DOHH2 (cell line): ENCODE results near the gene PPP2R2B.

Experiments used
- H3F3A ChIP-seq: fragments of 200-600 bp; sonication (generic), shearing (Covaris generic); 2 replicates; pipeline ENCODE4 v1.6.0; 2016; ENCODE audit warnings: antibody characterized with exemption, mild to moderate bottlenecking; ENCODE audit not compliant: control insufficient read depth, insufficient read depth
- H3K27ac ChIP-seq: fragments of 200-600 bp; sonication (generic); 2 replicates; pipeline ENCODE4 v1.5.1; 2014; ENCODE audit warnings: low read depth, mild to moderate bottlenecking, low read length, moderate library complexity
- H3K27me3 ChIP-seq: fragments of 200-600 bp; sonication (generic); 2 replicates; pipeline ENCODE4 v1.6.1; 2014; ENCODE audit warnings: mild to moderate bottlenecking, low read length, mixed read lengths; ENCODE audit not compliant: control insufficient read depth
- H3K36me3 ChIP-seq: fragments of 200-600 bp; sonication (generic); 2 replicates; pipeline ENCODE4 v1.6.1; 2014; ENCODE audit warnings: mild to moderate bottlenecking, low read length, moderate library complexity, mixed read lengths; ENCODE audit not compliant: control insufficient read depth
- H3K4me1 ChIP-seq: fragments of 200-600 bp; sonication (generic); 2 replicates; pipeline ENCODE4 v1.6.1; 2014; ENCODE audit warnings: mild to moderate bottlenecking, low read length, mixed read lengths; ENCODE audit not compliant: control insufficient read depth
- H3K4me2 ChIP-seq: fragments of 200-600 bp; sonication (generic); 2 replicates; pipeline ENCODE4 v1.6.0; 2014; ENCODE audit warnings: mild to moderate bottlenecking, low read length, moderate library complexity
- H3K4me3 ChIP-seq: fragments of 200-600 bp; sonication (generic); 2 replicates; pipeline ENCODE4 v1.5.1; 2014; ENCODE audit warnings: mild to moderate bottlenecking, low read length, mixed read lengths
- H3K79me2 ChIP-seq: fragments of 200-600 bp; sonication (generic); 2 replicates; pipeline ENCODE4 v1.6.1; 2014; ENCODE audit warnings: mild to moderate bottlenecking, low read length, mixed read lengths; ENCODE audit not compliant: control insufficient read depth
- H3K9me2 ChIP-seq: fragments of 200-600 bp; sonication (generic); replicated peaks from 2 replicates; pipeline ENCODE4 v1.6.1; 2014; ENCODE audit warnings: mild to moderate bottlenecking, low read length, mixed read lengths; ENCODE audit not compliant: control insufficient read depth
- H3K9me3 ChIP-seq: fragments of 200-600 bp; sonication (generic); 2 replicates; pipeline ENCODE4 v1.6.1; 2014; ENCODE audit warnings: antibody characterized with exemption, low read length, mixed read lengths; ENCODE audit not compliant: control insufficient read depth, insufficient read depth
- H4K20me1 ChIP-seq: fragments of 200-600 bp; sonication (generic); 2 replicates; pipeline ENCODE4 v1.6.0; 2014; ENCODE audit warnings: low read depth, mild to moderate bottlenecking, antibody characterized with exemption, low read length, moderate library complexity; ENCODE audit not compliant: control insufficient read depth, insufficient read depth
- EZH2phosphoT487 ChIP-seq: fragments of 200-600 bp; sonication (generic); IDR thresholded peaks from 2 replicates; pipeline ENCODE4 v1.6.1; 2017; ENCODE audit warnings: borderline replicate concordance, mild to moderate bottlenecking, antibody characterized with exemption, low read length, moderate library complexity, mixed read lengths
- TF ChIP-seq, protein P1 (sequence below): fragments of 200-600 bp; sonication (generic); IDR thresholded peaks from one replicate; pipeline ENCODE4 v1.5.1; 2014; ENCODE audit warnings: antibody characterized with exemption, mild to moderate bottlenecking, low read depth, low read length; ENCODE audit not compliant: poor library complexity, severe bottlenecking

Gene PPP2R2B

DNA sequence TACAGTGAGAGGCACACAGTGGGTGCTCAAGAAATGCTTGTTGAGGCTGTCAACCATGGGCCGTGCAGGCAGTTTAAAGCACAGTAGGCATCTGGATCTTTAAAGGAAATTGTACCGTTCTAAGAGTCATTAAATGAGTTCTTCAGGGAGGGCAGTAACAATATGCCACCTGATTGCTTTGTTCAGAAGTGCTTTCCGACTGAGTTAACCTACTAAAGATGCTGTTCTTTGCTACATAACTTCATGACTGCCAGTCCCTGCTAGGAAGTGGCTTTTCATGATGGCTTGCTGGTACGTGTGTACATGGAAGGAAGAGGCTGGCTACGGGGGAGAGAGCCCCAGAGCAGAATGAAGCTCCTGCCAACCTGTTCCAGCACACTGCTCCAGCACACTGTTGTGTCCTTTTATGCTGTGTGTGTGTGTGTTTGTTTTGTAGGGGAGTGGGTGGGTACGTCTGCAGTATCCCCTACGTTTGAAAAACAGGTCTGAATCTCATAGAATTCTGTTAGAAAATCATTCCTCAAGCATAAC, 41.9 kb upstream of the PPP2R2B start:
- Histone ChIP-seq H3K4me2 (no peak overlapping the region), H3K27me3 (no peaks in the 10 kb centered on the region), H4K20me1 (no peaks in the 10 kb centered on the region), H3K9me3 (no peaks in the 10 kb centered on the region), H3K4me1 (no peaks in the 10 kb centered on the region), H3F3A (no peaks in the 10 kb centered on the region), H3K27ac (no peak overlapping the region), H3K9me2 (no peaks in the 10 kb centered on the region), H3K79me2 (no peaks in the 10 kb centered on the region), H3K4me3 (no peak overlapping the region), H3K36me3 (no peaks in the 10 kb centered on the region)
- TF ChIP-seq, protein P1, sequence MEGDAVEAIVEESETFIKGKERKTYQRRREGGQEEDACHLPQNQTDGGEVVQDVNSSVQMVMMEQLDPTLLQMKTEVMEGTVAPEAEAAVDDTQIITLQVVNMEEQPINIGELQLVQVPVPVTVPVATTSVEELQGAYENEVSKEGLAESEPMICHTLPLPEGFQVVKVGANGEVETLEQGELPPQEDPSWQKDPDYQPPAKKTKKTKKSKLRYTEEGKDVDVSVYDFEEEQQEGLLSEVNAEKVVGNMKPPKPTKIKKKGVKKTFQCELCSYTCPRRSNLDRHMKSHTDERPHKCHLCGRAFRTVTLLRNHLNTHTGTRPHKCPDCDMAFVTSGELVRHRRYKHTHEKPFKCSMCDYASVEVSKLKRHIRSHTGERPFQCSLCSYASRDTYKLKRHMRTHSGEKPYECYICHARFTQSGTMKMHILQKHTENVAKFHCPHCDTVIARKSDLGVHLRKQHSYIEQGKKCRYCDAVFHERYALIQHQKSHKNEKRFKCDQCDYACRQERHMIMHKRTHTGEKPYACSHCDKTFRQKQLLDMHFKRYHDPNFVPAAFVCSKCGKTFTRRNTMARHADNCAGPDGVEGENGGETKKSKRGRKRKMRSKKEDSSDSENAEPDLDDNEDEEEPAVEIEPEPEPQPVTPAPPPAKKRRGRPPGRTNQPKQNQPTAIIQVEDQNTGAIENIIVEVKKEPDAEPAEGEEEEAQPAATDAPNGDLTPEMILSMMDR, result no peak
- TF ChIP-seq EZH2phosphoT487, result no peak

DNA sequence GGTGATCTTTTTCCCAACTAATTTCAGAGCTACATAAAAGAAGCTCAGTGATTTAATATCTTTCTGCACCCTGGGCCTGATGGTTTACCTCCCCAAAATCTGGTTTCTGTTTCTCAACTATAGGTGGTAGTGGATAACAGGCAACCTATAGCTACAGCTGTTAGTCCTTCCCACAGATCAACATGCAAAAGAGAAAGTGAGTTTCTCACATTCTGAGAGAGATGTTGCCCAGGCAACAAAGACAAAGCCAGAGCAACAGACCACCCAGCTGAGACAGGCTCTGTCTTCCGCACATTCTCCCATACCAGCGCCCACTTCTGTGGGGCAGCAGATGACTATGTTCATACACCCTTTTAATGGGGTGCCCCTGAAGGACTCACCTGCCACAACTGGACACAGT, 40.7 kb upstream of the PPP2R2B start:
- Histone ChIP-seq H3K27ac (no peak overlapping the region), H3K9me3 (no peaks in the 10 kb centered on the region), H3K4me3 (no peak overlapping the region), H3K9me2 (no peaks in the 10 kb centered on the region), H3K27me3 (no peaks in the 10 kb centered on the region), H3F3A (no peaks in the 10 kb centered on the region), H4K20me1 (no peaks in the 10 kb centered on the region), H3K4me2 (no peak overlapping the region), H3K36me3 (no peaks in the 10 kb centered on the region), H3K79me2 (no peaks in the 10 kb centered on the region), H3K4me1 (no peaks in the 10 kb centered on the region)
- no peak for TF ChIP-seq EZH2phosphoT487
- TF ChIP-seq, protein P1, result no peak

DNA sequence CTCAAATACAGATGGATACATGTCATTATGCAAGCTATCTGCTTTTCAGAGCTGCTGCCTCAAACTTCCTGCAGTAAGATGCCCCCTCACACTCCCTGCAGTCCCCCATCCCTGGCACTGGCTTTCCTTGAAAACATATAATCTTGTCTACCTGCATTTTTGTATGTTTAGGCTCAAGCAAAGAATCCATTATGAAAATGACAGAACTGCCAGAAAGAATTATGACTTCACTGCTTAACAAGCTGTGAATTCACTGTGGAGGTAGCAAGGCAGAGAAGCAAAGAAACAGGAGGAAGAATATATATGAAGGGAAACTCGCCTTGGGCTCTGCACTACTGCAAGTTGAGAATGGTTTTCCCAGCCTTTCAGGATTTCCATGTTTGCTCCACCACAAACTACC, 39.4 kb upstream of the PPP2R2B start:
- Histone ChIP-seq H4K20me1 (no peaks in the 10 kb centered on the region), H3K9me2 (no peaks in the 10 kb centered on the region), H3K79me2 (no peaks in the 10 kb centered on the region), H3K4me3 (no peak overlapping the region), H3F3A (no peaks in the 10 kb centered on the region), H3K4me1 (no peaks in the 10 kb centered on the region), H3K27me3 (no peaks in the 10 kb centered on the region), H3K9me3 (no peaks in the 10 kb centered on the region), H3K27ac (no peak overlapping the region), H3K4me2 (no peak overlapping the region), H3K36me3 (no peaks in the 10 kb centered on the region)
- TF ChIP-seq EZH2phosphoT487, result no peak
- TF ChIP-seq, protein P1, result no peak
